GM10847 (cell line): ENCODE results near the gene SPATA24.
A peak's percentile ranks its signal among the peaks of the same experiment; 100 is the strongest.

ENCODE experiments used
- POLR2A ChIP-seq: IDR thresholded peaks from 2 replicates; pipeline ENCODE4 v1.6.1; 2011; ENCODE audit not compliant: insufficient read length; ENCODE audit errors: extremely low read depth

The SPATA24 gene

DNA sequence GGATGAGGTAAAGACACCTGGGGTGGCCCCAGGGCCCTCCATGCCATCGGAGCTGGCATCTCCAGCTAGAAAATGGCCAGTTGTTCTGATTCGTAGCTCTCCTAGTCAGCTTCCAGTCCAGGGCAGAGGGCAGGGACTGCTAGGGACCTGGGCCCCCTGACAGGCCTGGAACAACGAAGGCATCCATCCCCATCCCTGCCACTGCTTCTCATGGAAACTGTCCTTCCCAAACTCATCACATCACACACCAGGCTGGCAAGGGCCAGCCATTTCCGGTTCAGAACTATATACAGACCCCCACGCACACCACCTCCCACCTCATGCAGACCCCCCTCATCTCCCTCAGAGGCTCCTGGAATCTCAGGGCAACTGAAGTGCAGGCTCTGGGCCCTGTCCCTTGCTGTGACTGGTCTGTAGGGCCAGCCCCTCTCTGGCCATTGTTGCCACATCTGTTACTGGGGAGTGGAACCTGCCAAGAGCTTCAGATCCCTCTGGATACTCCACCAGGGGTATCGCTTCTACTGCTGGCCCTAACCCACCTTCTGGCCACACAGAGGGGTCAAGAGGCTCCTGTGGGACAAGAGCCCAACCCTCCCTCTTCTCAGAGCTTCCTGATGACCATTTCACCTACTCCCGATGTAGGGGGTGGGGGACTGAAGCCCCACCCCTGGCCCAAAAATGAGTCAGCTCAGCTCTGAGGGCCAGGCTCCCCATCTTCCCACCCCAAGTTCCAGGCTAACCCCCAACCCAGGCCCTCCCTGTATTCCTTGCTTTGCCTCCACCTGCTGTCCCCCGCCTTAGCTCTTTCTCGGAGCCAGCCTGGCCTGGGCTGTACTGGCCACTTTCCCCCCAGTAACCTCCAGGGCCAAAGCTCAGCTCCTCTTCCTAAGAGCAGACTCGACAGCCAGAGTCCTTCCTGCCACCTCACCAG, 13.0 kb downstream of the SPATA24 start:
- TF ChIP-seq POLR2A, result no peak

DNA sequence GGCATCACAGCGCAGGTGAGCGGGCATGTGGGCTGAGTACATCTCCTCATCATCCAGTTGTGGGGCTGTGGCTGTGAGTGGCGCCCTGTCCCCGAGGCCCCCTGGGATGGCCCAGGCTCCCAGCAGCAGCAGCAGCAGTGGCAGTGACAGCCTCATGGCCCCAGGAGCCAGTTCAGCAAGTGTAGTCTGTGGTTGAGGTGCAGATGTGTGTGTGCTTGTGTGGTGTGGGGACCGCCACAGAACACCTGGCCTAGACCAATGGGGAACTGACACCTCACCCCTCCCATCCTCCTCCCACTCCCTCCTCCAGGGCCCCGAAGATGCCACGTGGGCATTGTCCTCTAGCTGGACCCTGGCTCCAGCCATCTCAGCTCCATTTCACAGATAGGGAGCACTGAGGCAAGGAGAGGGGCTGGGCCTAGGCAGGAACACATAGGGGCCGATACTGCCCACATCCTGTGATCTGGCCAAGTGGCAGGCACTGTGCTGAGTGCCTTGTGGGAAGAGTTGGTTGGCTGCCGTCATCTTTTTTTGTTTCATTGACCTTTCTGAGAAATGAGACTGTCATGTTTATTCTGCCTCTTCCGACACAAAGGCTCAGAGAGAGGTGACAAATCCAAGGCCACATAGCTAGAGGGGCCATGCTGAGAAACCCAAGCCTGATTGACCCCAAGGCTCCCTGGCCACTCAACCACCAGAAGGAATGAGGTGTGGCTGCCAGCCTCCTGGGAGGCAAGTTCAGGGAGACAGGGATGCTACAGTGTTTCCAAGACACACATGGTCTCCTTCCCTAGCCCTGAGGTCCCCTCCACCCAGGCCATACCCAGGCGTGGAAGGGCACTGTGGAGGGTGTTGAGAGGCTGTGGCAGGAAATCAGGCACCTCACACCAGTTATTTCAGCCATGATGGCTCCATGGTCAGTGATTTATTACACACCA, 13.9 kb downstream of the SPATA24 start, which contains the start of gene MZB1:
Gene MZB1 (minus strand): TSS at position 213 of the 938 bp plus-strand sequence. CDS start 57 bp downstream, at position 156.
- TF ChIP-seq POLR2A, result peak; percentile 93

DNA sequence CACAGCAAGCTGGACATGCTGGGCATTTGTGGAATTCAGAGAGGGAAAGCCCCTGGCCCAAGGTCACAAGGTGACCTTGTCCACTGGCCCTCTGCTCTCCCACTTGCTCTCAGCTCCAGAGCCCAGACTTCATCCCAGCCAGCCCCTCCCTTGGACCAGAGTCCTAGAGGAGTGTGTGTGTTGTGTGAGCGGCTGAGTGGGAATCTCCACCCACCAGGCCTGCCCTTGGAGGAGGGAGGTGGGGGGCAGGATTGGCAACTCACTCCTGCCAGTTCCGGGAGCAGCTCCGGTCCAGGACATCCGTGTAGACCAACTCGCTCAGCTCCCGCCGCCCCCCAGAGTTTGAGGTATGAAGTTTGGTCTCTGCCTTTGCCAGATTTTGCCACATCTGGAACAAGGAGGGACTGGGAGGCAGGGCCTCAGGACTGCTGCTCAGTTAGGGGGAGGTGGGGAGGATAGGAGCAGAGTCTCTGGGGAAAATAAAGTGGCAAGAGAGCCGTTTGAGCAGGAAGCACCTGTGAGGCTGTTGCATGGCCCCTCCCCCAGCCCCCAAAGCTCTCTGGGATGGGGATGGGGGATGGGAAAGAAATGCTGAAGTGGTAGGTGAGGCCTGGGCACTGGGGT, 15.6 kb downstream of the SPATA24 start:
- TF ChIP-seq POLR2A, result no peak

DNA sequence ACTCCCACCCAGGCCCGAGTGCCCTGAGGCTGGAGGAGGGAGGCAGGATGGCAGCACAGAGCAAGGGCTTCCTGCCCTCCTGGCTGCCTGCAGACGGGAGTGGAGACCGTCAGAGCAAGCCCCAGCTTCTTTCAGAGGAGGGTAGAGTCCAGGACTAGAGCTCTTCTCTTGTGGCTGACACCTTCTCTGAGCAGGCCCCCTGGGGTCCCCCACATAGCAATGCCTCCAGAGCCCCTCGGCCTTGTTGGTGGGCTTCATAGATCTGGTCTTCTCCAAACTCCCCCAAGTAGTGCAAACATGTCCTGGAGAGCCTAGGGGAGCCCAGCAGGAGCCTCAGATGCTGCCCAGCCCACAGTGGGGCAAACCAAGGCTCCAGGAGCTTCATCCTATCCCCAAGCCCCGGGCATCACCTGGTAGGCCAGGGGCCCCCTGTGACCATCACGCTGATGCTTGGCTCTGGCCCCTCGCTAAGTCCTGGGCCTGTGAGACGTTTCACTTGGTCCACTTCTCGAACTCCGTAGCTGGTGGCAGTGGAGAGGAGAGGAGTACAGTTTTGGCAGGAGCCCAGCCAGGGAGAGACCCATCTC, 16.2 kb downstream of the SPATA24 start:
- no peak for TF ChIP-seq POLR2A

DNA sequence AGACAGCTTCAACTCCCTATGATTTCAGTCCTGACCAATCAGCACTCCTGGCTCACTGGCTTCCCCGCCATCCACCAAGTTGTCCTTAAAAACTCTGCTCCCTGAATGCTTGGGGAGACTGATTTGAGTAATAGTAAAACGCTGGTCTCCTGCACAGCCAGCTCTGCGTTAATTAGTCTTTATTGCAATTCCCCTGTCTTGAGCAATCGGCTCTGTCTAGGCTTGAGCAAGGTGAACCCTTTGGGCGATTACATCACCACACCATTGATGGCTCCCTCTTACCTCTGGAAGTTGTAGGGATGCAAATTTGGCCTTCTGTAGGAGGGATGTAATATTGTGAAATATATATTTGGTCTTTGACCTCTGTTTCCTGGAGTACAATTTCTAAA, 17.8 kb downstream of the SPATA24 start:
- no peak for TF ChIP-seq POLR2A

DNA sequence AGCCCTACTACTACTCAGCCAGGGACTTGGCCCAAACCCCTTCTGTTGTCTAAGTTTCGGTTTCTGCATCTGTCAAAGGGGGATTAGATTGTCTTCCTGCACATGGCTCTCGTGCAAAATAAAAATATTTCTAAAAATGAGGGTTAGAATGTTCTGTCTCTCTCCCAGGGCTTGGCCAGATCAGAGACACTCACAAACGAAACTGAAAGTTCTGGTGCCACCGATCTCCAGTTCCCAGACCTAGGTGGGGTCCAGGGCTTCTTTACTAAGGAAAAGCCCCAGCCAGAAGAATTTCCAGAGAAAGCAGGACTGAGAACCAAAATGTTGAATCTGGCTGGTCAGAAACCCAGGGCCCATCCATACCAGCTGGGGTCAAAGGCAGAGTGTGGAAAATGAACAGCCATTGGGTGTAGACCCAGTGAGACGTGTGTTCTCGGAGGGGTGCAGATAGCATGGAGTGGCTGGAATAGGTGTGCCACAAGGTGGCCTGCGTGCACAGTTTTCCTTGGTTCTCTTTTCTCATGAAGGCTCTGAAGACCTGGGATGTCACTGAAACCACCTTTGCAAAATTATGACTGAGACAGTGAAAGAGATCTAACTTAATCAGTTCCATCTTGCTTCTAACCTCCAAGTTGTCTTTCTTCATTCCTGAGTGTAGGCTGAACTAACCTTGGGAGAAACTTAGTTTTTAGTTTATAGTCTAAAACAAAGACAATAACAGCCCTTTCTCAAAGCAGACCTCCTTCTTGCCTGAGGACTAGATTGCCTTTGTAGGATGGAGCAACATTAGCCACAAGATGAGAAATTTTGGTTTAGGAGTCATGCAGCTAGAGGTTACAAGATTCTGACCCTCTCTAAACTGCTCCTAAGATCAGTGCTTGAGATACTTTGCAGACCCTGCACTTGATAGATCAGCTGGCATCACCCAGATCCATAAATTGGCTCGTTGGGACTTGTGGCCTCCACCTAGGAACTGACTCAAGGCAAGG, 18.5 kb downstream of the SPATA24 start:
- no peak for TF ChIP-seq POLR2A

DNA sequence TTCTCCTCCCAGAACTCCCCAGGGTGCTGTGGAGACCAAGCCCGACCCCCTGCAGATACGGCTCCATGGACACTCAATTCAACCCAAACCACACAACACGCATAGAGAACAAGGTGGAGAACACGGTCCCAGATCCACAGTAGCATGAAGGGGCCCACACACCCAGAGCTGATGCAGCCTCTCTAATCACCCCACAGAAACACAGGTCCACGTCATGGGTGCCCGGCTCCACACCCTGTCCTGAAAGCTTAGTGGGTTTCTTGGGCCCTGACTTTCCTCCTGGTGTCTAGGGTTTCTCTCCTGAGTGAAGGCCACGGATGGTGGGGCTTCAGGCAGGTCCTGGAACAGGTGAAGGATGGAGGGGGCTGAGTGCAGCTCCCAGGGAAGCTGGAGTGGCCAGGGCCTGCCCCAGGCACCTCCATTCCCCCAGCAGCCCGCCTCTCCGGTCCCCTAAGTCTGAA, 19.3 kb downstream of the SPATA24 start:
- TF ChIP-seq POLR2A, result peak; percentile 36

DNA sequence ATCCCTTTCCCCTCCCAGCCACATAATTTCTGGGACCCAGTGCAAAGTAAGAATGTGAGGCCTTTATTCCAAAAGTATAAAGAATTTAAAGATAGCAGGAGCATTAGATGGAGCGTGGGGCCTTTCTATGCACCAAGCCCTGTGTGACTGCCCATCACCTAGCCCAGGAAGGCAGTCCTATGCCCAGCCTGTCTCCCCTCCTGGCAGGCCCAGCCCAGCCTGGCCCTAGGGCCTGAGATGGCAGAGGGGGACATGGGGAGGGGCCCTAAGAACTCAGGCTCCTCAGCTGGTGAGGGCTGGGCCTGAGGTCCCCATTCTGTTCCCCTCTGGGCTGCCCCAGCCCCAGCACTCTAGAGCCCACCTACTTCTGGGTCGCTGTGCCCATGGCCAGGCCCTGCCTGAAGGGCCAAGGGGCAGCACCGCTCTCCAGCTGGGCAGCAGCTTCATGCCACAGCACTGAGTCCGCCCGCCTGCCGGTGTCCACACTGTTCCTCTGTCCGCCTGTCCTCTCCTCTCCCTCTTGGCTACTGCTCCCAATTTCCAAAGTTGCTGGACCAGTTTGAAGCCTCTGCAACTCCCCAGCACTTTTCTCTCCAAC, 19.8 kb downstream of the SPATA24 start:
- TF ChIP-seq POLR2A, result peak; percentile 2

DNA sequence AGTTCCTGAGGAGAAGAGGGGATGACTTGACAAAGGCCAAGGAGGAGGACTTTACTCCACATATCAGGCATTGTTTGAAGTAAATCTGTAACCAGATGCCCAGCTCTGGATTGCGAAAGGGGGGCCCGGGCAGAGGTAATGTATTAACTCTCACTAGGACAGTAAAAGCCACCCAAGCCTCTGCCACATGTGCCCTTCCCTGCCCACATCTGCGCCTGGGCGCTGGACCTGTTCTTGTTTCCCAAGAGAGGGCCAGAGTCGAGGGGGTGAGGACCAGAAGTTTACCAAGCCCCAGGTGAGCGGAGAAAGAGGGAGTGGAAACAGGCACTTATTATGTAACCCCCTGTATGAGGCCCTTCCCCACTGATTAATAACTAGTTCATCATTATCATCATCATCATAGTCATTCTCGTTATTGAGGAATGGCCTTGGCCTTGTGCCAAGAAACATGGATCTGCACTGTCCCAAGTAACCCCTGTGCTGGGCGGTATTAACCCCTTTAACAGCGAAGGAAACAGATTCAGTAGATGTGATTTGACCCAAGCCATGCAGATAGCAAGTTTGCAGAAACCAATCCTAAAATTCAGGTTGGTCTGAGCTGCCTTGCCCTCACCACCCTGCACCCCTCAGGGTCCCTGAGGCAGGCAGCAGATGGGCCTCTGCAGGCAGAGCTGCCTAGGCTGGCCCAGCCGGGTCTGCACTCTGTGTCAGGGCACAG, 20.5 kb downstream of the SPATA24 start, which contains the start of gene SLC23A1:
Gene SLC23A1 (minus strand): TSS at position 23 of the 718 bp plus-strand sequence. CDS start 44 bp downstream, outside the sequence.
- TF ChIP-seq POLR2A, result peak; percentile 2

DNA sequence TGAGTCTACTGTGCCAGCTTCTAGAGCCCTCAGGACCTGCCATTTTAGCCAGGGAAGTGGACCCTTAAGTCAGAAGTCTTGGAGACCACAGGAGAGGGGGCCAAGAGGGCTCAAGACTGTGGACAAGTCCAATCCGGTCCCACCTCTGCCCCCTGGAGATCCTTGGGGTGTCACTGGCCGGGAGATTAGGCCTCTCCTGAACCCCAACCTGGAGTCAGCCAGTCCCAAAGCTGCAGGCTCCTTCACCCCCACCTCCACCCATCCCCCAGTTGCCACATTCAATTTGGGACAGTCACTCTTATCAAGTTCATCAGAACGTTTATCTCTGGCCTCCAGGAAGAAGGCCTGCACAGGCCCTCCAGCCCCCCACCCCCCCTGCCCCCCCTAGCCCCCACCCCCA, 21.1 kb downstream of the SPATA24 start:
- TF ChIP-seq POLR2A, result no peak

DNA sequence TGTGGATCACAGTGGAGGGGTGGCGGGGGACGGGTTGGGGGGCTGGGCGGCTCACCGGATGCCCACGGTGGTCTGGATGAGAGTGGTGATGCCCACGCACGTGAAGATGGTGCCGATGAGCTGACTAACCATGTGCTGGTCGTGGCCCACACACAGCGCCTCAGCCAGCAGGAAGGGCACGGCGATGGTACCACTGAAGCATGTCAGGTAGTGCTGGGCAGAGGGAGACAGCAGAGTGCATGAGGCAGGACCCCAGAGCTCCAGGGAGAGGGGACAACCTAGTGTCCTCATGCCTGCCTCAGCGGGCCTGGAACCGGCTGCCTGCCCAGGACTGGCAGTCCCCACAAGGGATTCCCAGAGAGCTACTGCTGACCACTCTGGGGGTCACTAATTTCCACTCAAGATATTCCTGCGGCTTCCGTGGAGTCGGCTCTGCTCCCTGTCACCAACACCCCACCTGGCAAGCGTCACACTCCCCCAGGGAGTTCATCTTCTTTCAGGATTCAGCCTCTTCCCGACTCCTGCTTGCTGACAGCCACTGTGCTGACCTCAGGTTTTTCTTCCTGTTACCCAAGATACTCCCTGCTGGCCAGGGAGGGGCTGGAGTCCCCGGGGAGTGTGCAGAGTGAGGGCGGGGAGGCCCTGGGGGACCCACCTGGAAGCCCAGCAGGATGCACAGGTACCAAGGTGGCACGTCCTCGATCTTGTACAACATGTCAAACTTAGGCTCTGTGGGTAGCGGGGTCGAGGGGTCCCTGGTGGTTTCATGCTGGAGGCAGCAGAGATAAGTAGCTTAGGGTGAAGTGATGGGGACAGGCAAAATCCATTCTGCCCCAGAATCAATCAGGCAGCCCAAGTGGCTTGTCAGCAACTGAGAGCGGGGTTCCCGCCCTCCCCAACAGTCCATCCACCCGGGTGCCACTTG, 21.8 kb downstream of the SPATA24 start:
- no peak for TF ChIP-seq POLR2A

DNA sequence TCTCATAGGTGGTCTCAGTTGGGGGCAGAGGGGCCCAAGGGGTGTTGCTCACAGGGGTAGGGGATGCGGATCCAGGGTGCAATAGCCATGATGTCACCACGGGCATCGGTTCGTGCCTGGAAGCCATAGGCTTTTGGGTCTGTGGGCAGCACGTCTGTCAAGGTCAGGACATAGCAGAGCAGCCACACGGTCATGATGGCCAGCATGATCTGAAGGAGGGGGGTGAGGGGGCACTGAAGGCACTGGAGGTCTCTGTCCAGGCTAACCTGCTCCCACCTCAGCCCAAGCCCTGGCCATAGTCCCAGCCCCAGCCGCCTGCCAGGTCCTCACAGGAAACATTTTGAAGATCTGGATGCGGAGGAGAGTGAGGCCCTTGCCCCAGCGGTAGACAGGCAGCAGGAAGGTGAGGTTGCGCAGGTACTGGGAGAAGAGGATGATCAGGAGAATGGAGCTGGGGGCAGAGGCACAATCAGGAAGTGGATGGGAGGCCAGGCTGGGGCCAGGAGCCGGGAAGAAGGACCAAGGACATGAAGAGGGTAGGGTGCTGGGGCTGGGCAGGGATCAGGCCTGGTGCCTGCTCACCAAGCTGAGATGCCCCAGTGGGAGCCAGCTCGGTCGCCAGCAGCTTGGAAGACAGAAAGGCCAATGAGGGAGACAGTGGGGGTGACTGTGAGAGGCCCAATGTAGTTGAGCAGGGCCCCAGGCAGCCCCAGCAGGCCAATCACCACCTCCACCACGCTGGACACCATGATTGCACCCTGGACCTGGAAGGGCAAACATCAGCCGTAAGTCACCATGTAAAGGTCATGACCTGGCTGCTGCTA, 24.1 kb downstream of the SPATA24 start:
- no peak for TF ChIP-seq POLR2A
